ENCODE data around the gene PLPPR4. TPM values are rescaled to one million over a fixed set of nuclear protein-coding genes. Genes with fewer than 3 reads are reported as not detected.

PLPPR4 gene
- total and polyA plus RNA-seq, 2 experiments from 2014 or later: 0.99 to 2.3 TPM

- DNase-seq (ENCODE audit: low spot score) (peak; percentile 35), ATAC-seq (peak; percentile 42)
- H3K27ac ChIP-seq (ENCODE audit: low read depth): no peak overlapping the region
- Mint-ChIP-seq H3K4me3 (no peak overlapping the region), H3K36me3 (ENCODE audit: low read depth) (no peaks in the 10 kb centered on the region), H3K27ac (no peak overlapping the region), H3K4me1 (peaks cover 8% of the 10 kb centered on the region), H3K9me3 (0 out of 3 replicates have a peak, but pooled peaks cover 4% of the 10 kb centered on the region), H3K27me3 (ENCODE audit: insufficient read depth, low read depth, poor library complexity) (no peaks in the 10 kb centered on the region)
- H3K4me2 ChIP-seq: no peak overlapping the region
- H3F3A ChIP-seq (replicated peaks; ENCODE audit: low read depth): no peaks in the 10 kb centered on the region
- no peaks in the 10 kb centered on the region for H4K20me1 ChIP-seq (replicated peaks; ENCODE audit: insufficient read depth)
- H3K4me1 ChIP-seq (ENCODE audit: insufficient read depth): no peaks in the 10 kb centered on the region
- no peaks in the 10 kb centered on the region; the same call in 1 of the 2 replicates for H3K9me2 ChIP-seq (ENCODE audit: insufficient read depth)
- no peaks in the 10 kb centered on the region for H3K79me2 ChIP-seq (replicated peaks; ENCODE audit: insufficient read depth)
- H2AFZ ChIP-seq: no peak overlapping the region
- no peaks in the 10 kb centered on the region for H3K36me3 ChIP-seq (ENCODE audit: insufficient read depth)
- H3K27me3 ChIP-seq (ENCODE audit: insufficient read depth): no peaks in the 10 kb centered on the region
- TF ChIP-seq CTCF (conservative IDR thresholded peaks at IDR 0.05; ENCODE audit: low read depth in 2 of 2): peak; percentile 41 to 61; a peak in 3 of 4 replicates
- no peak for TF ChIP-seq CREB1 (CRISPR knock-in tag; IDR thresholded peaks at IDR 0.05; ENCODE audit: low read depth)
- no peak overlapping the region for H3K4me3 ChIP-seq
These were observed 42.4 kb downstream of the PLPPR4 start for GRCh38 chr1:99306644-99307043.

GRCh38 chr1:99315305-99315704 is 51.0 kb downstream of the PLPPR4 start:
- no peaks in the 10 kb centered on the region for H3K4me1 ChIP-seq (ENCODE audit: insufficient read depth)
- no peak for DNase-seq (ENCODE audit: low spot score)
- no peaks in the 10 kb centered on the region for H3K79me2 ChIP-seq (replicated peaks; ENCODE audit: insufficient read depth)
- H2AFZ ChIP-seq: no peak overlapping the region
- Mint-ChIP-seq H3K4me1 (no peaks in the 10 kb centered on the region), H3K36me3 (ENCODE audit: low read depth) (no peaks in the 10 kb centered on the region), H3K27ac (no peak overlapping the region), H3K27me3 (ENCODE audit: insufficient read depth, low read depth, poor library complexity) (no peaks in the 10 kb centered on the region), H3K4me3 (no peak overlapping the region), H3K9me3 (no peaks in the 10 kb centered on the region)
- H3K4me3 ChIP-seq: no peak overlapping the region
- no peaks in the 10 kb centered on the region for H3K36me3 ChIP-seq (ENCODE audit: insufficient read depth)
- no peaks in the 10 kb centered on the region for H4K20me1 ChIP-seq (replicated peaks; ENCODE audit: insufficient read depth)
- TF ChIP-seq EZH2phosphoT487 (IDR thresholded peaks at IDR 0.05; ENCODE audit: unreplicated experiment) (no peak), NANOG (IDR thresholded peaks at IDR 0.05; ENCODE audit: borderline replicate concordance) (no peak), CREB1 (CRISPR knock-in tag; IDR thresholded peaks at IDR 0.05; ENCODE audit: low read depth) (no peak), POLR2AphosphoS5 (IDR thresholded peaks at IDR 0.05; ENCODE audit: low read depth) (no peak)
- no peak overlapping the region for H3K4me2 ChIP-seq
- ATAC-seq: no peak
- H3K27ac ChIP-seq (ENCODE audit: low read depth): no peak overlapping the region
- H3F3A ChIP-seq (replicated peaks; ENCODE audit: low read depth): no peaks in the 10 kb centered on the region
- no peaks in the 10 kb centered on the region for H3K9me2 ChIP-seq (ENCODE audit: insufficient read depth)
- no peaks in the 10 kb centered on the region for H3K27me3 ChIP-seq (ENCODE audit: insufficient read depth)

GRCh38 chr1:99326215-99326949 is 62.1 kb downstream of the PLPPR4 start:
- Histone ChIP-seq H2AFZ (no peak overlapping the region), H3K4me1 (ENCODE audit: insufficient read depth) (peaks cover 26% of the 10 kb centered on the region), H4K20me1 (replicated peaks; ENCODE audit: insufficient read depth) (no peaks in the 10 kb centered on the region), H3K4me2 (peak overlapping the region; percentile 44; the same call in 1 of the 2 replicates), H3K27me3 (ENCODE audit: insufficient read depth) (no peaks in the 10 kb centered on the region), H3K9me2 (ENCODE audit: insufficient read depth) (no peaks in the 10 kb centered on the region), H3K4me3 (no peak overlapping the region), H3F3A (replicated peaks; ENCODE audit: low read depth) (no peaks in the 10 kb centered on the region), H3K27ac (ENCODE audit: low read depth) (peak overlapping the region; percentile 40; the same call in 1 of the 2 replicates), H3K36me3 (ENCODE audit: insufficient read depth) (no peaks in the 10 kb centered on the region), H3K79me2 (replicated peaks; ENCODE audit: insufficient read depth) (no peaks in the 10 kb centered on the region)
- H3K36me3 Mint-ChIP-seq (ENCODE audit: low read depth): no peaks in the 10 kb centered on the region
- no peaks in the 10 kb centered on the region for H3K9me3 Mint-ChIP-seq
- H3K27ac Mint-ChIP-seq: peak overlapping the region; percentile 45
- peaks cover 30% of the 10 kb centered on the region for H3K4me1 Mint-ChIP-seq
- H3K4me3 Mint-ChIP-seq: no peak overlapping the region
- TF ChIP-seq NANOG (IDR thresholded peaks at IDR 0.05; ENCODE audit: borderline replicate concordance) (no peak), CTCF (conservative IDR thresholded peaks at IDR 0.05; ENCODE audit: low read depth in 2 of 2) (peak; percentile 48 to 55)
- peak; percentile 71 for ATAC-seq
- H3K27me3 Mint-ChIP-seq (ENCODE audit: insufficient read depth, low read depth, poor library complexity): no peaks in the 10 kb centered on the region
- peak; percentile 44 for DNase-seq (ENCODE audit: low spot score)

Measured in GM23338 (cell line).